Measurements from ENCODE around the gene FAM3C.
"Not testable (repeated sequence)": the region's sequence is repeated elsewhere in the genome, so short reads cannot be mapped to it uniquely, and the experiment has no call there.

Gene FAM3C

GRCh38 chr7:121395961-121396757, at the start of gene FAM3C:
Gene FAM3C (minus strand): TSS chr7:121396308. CDS start chr7:121382969, 13,339 bp downstream.
- DNase-seq = peak; percentile 84

GRCh38 chr7:121442845-121443244, 46.7 kb upstream of the FAM3C start:
- DNase-seq = peak; percentile 56

- no peak for DNase-seq
Observed at GRCh38 chr7:121440857-121441503, 44.9 kb upstream of the FAM3C start.

GRCh38 chr7:121438043-121438955, 42.2 kb upstream of the FAM3C start:
- peak; percentile 85 for DNase-seq

- no peak for DNase-seq
Observed at GRCh38 chr7:121437470-121437869, 41.4 kb upstream of the FAM3C start.

GRCh38 chr7:121436688-121437087, 40.6 kb upstream of the FAM3C start:
- DNase-seq = no peak

- no peak for DNase-seq
Observed at GRCh38 chr7:121436136-121436535, 40.0 kb upstream of the FAM3C start.

- DNase-seq = no peak
Observed at GRCh38 chr7:121433775-121434174, 37.7 kb upstream of the FAM3C start.

- DNase-seq = not testable (repeated sequence)
Observed at GRCh38 chr7:121432486-121432885, 36.4 kb upstream of the FAM3C start.

GRCh38 chr7:121431996-121432395, 35.9 kb upstream of the FAM3C start:
- no peak for DNase-seq

- no peak for DNase-seq
Observed at GRCh38 chr7:121431389-121431995, 35.4 kb upstream of the FAM3C start.

- DNase-seq = no peak
Observed at GRCh38 chr7:121430558-121430957, 34.5 kb upstream of the FAM3C start.

GRCh38 chr7:121429798-121430197, 33.7 kb upstream of the FAM3C start:
- no peak for DNase-seq

GRCh38 chr7:121428855-121429489, 32.9 kb upstream of the FAM3C start:
- no peak for DNase-seq

- DNase-seq = not testable (repeated sequence)
Observed at GRCh38 chr7:121421743-121422142, 25.6 kb upstream of the FAM3C start.

GRCh38 chr7:121420976-121421375, 24.9 kb upstream of the FAM3C start:
- DNase-seq = no peak

- no peak for DNase-seq
Observed at GRCh38 chr7:121419201-121420148, 23.4 kb upstream of the FAM3C start.

- DNase-seq = no peak
Observed at GRCh38 chr7:121416533-121416932, 20.4 kb upstream of the FAM3C start.

- no peak for DNase-seq
Observed at GRCh38 chr7:121414436-121414835, 18.3 kb upstream of the FAM3C start.

- DNase-seq = no peak
Observed at GRCh38 chr7:121411597-121411979, 15.5 kb upstream of the FAM3C start.
